Stimulated activated CD4-positive, alpha-beta T cell treated with anti-CD3 and anti-CD28 coated beads, Interleukin-2, amount 100 ng/mL, for 4 hours (primary cell): ENCODE data around the gene NBEA.
"Not testable (repeated sequence)": the region's sequence is repeated elsewhere in the genome, so short reads cannot be mapped to it uniquely, and the experiment has no call there.

ENCODE experiments used
- DNase-seq: peaks from one replicate; pipeline ENCODE4 v3.0.0-alpha.2; 2020; ENCODE audit warnings: low read depth

The NBEA gene

DNA sequence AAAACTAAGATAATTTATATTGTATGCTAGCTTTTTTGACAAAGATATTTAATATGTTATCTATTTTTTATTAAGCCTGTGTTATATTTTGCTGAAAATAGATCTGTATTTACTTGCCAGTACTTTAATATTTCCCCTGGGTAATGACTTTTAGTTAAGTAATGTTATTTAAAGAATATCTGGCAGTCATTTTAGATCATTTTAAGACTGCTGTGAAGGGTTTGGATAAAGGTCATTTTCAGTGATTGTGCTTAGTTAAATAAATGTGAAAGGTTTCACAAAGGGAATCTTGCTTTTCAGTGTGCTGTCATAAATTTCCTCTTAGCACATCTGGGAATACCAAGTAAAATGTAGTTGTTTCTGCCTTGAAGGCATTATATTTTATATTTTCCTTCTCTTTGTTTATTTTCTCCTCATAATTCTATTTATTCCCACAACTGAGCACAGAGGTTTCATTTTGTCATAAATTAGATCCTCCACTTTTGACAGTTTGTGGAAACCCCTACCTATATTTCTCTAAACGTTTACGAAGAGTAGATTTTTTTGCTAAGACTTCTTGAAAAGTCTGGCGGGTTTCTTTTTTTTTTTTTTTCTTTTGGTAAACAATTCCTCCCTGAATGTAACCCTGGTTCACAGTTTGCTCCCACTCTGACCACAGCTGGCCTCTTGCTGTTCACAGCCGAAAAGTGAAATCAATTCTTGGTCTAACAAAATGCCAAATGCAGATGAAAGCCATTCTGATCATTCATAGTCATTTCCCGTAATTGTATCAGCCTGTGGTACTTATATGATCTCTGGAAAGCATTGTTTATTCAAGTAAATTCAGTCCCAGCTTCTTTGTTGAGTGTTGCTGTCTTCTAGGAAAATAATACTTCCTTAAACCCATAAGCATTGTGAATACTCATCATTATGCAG, 446.6 kb downstream of the NBEA start:
- DNase-seq = no peak

DNA sequence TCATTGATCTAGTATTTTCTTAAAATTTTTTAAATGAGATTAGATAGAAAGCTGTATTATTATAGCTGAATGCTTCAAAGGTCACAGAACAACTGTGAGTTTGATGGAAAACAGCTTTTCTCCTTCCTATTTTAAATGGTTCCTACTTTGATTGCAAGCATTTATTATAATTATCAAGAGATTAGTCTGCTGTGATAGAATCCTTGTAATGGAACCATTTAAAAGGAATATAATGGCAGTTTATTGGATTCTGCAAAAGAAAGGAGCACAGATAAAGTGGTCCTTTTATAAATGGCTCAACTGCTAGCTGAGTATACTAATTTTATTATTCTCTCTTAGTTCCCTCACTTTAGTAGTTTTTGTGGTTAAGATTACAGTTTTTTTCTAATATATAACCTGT, 447.5 kb downstream of the NBEA start:
- DNase-seq = no peak

DNA sequence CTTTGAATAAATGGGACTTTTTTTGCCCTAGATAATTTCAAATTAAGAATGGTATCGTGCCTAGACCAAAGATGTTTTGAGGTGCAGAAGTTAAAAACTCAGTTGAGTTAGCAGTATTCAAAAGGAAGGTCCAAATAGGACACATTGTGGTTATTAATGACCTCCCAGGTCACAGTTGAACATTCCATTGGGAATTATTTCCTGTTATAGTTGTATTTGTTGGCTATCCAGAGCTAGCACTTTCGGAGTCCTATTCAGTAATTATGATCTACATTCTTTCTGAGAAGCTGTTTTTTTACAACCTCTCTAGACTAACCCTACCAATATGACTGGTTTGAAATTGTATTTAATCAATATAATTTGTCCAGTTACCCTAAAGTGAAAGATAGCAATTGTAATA, 450.7 kb downstream of the NBEA start:
- no peak for DNase-seq

DNA sequence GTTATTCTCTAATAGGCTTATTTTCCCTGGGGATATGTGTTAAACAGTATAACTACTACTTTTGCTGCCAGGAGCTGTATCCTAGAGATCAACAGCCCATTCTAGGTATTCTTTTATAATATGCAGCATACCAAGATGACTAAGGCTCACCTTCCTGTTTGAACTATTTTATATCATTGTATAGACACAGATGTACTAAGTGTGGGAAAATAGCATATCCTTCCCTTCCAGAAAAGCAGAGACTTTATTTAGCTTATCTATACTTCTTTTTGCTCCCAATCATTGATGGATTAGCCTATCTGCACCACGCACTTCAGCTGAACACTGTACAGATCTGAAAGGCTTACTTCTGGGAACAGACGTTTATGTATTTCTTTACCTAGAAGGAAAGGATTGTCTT, 451.8 kb downstream of the NBEA start:
- no peak for DNase-seq

DNA sequence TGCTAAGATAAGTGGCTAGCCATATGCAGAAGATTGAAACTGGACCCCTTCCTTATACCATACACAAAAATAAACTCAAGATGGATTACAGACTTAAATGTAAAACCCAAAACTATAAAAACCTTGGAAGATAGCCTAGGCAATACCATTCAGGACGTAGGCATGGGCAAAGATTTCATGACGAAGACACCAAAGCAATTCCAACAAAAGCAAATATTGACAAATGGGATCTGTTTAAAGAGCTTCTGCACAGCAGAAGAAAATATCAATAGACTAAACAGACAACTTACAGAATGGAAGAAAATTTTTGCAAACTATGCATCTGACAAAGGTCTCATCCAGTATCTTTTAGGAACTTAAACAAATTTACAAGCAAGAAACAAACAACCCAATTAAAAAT, 466.2 kb downstream of the NBEA start:
- not testable (repeated sequence) for DNase-seq

DNA sequence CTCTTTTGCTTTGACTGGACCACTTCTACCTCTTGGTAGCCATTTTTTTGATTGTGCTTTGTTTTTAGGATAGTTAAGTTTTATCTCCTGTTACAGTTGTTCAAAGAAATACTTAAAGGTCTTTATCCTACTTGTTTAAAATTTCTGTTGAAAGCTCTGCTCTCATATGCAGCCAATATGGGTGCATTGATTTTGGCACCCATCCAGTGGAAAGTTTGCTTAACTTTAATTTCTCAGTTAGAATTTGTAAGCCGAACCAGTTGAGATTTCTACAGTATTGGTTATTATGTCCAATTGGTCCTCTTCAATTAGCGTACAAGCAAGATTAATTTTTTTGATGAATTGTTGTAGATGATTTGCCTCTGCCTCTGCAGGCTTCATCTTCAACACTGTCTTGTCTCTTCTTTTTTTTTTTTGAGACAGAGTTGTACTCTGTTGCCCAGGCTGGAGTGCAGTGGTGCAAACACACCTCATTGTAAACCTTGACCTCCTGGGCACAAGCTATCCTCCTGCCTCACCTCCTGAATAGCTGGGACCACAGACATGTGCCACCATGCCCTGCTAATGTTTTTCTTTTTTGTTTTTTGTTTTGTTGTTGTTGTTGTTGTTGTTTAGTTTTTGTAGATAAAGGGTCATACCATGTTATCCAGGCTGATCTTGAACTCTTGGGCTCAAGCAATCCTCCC, 469.1 kb downstream of the NBEA start:
- no peak for DNase-seq

DNA sequence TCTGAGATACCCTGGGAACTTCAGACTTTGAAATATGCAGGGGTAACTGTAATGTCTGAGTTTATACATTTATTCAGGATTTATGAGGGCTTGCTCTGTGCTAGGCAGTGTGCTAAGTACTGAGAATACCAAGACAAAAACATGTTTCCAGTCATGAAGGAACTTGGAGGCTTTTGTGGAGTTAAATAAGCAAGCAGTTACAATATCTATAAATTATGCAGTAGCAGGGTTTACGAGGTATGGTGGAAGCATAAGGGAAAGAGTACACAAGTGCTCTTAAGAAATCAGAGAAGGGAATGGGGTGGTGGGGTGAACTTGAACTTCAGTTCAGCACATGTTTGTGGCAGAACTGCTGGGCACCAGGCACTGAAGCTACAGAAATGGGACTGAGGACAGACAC, 506.4 kb downstream of the NBEA start:
- DNase-seq = no peak

DNA sequence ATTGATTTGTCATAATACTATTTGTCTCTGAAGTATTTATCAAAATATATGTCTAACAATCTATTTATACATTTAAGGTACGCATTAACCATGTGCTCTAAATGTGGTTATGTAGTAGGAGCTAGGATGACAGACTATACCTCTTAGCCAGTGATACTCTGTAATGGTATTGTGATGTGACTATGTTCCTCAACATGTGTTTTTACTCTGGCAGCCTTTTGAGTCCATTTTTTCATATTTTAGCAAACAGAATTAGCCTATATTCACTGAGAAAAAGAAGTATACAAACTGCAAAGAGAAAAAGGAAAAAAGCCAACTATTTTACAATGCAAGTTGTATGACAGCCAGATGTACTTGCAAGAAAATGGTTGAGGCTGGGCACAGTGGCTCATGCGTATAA, 507.8 kb downstream of the NBEA start:
- no peak for DNase-seq

DNA sequence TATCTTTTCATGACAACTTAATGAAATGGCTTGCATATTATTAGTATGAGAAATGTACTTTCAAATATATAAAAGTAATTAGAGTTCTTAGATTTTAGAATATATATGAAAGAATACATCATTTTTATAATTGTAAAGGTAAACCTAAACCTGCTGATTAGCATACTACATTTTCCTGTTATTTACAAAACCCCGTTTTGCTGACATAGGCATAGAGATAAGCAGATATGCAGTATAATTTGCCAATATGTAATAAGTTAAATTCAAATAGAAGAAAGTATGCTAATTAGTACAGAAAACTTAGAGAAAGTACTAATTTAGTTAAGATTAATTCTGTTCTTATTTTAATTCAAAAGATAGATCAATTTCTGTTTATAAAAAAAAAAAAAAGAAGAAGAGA, 513.0 kb downstream of the NBEA start:
- DNase-seq = no peak

DNA sequence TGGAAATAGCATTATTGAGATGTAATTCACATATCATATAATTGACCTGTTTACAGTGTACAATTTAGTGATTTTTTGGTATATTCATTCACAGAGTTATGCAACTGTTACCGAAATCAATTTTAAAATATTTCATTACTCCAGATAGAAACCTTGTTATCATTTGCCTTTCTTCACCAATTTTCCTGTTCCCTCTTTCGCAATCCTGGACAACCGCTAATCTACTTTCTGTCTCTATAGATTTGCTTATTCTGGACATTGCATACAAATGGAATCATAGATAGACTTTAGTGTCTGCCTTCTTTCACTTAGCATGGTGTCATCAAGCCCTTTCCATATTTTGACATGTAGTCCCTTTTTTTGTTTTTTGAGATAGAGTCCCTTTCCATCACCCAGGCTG, 515.2 kb downstream of the NBEA start:
- no peak for DNase-seq

DNA sequence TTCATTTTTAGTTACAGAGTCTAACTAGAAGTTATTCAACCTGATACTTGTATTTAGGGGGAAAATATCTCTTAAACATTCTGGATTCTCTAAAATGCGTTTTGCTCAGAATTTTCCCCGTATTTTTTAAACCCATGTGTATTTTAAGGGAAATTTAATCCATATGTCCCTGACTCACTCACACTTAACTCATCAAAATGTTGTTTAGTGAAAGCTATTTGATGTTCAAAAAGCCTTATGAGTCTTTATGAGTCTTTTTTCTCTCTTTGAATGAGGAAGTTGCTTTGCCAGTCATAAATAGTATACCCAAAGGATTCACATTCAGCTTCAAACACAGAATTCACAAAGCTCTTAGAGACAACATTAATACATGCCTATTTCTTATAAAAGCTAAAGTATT, 518.0 kb downstream of the NBEA start:
- no peak for DNase-seq

DNA sequence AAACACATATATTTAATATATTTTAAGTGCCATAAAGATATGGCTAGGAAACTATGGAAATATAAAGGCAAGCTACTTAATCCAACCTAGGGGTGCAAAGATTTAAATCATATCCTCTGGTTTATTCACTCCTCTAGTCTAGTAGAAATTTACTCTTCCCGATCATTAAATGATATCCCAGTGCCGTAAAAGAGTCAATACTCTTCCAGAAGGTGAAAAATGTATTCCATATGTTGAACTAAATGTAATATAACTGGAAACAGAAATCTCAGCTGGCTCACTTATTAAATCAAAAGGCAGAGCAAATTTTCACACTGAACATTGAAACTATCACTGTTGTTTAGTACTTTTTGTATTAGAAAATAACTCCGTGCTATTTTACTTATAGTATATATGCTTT, 523.3 kb downstream of the NBEA start:
- no peak for DNase-seq

DNA sequence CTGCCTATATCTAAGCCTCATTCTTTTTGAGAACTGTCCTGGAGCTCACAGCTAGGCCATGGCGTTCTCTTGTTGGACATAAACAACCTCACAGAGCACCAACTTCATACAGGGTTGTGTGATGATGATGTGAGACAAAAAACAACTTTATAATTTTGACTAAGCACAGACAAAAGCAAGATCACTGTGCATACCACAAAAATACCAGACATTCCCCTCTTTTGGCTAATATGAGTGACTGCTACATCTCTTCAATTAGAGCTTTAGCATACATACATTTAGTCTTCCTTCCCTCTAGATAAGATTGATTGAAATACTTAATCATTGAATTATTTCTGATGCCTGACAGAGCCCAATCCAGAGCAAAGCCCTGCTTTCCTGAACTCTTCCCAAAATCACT, 526.1 kb downstream of the NBEA start:
- DNase-seq = no peak

DNA sequence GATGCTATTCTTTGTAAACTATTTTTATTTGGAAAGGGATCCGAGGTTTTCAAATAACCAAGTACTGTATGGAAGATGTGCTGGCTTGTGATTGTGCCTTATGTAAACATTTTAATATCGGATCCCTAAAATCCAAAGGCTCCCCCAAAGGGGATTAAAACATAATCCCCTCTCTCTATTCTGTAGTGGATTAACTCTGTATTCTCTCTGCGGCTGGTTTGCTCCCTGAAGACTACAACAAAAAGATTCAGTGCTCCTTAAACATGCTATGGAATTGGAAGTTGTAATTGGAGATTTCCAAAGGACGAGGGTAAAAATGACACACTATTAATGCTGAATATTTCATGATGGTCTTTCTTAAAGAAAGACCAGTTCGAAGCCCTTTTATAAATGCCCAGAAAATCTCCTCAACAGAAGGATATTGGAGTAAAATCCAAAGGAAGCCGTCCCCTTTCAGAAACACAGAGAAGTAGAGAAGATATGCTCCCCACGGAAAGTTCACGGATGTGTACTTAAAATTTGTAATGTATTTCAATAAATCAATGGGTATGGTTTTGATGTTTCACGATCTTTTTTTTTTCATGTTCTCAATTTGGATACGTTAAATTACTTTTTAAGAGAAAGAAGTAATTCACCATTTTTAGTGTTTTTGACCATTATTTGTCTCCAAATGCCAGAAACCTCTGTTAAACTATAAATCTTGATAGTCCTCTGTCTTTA, 527.9 kb downstream of the NBEA start:
- no peak for DNase-seq

DNA sequence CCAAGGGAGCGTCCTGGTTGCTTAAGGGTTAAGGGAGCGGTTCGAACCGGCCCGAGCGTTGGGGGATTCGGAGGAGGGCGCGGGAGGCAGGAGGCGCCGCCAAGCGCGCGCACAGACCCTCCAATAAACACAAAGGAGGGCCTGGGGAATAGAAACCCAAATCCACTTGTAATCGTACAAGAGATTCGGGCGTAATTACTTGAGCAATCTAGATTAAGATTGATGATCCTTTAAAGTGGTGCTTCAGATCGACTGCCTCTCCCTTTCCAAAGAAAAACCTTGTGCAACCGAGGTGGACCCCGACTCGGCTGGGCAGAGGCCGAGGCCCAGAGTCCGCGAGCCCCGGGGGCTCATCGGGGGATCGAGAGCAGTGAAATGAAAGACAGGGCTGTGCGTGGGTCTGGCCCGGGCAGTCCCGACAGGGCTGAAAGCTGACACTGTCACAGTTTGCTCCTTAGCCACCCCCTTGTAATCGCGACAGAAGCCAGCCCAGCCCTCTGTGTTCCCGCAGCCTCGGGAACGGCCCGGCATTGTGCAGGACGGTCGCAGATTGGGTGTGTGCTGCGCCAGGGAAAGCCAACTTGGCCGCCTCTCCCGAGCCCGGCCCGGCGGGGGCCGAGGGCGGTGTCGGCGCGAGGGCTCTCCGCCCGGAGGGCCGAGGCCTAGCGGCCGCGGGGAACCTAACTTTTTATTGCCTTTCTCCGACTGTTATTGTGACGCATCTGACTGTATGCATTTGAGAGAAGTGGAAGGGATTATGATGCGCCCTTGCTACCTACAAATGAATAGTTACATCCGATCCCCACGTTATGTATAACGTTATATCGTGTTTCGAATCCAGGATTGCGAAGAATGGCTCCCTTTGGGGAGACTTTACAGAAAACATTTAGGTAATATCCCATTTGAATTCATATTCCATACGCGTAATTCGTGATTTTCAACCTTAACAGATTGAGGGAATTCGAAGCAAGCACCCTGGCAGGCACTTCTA, 528.9 kb downstream of the NBEA start:
- DNase-seq = no peak

DNA sequence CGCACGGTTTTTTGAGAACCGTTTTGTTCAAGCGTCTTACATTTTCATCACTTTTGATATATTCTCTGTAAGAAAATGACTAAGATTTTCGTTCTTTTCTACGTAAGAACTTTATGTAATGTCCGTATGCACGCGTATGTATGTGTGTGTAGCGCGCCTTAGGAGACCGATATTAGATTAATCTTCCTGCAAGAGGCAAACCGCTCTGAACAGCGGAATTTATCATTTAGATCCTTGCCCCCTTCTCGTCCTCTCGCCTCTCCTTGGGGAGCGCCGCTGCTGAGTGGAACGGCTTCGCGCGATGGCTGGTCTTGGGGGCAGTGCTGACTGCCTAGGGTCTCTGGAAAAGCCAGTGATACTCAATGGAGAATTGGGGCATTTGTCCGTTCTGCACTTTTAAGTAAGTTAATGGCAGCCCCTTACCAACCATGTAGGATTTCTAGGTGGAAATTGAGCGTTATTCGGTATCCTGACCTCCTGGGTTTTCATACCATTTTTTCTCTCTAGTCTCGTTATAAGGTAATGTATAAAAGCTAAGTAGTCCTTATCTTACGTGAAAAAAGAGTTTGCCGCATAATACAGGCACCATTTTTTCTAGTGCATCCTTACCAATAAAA, 529.7 kb downstream of the NBEA start:
- no peak for DNase-seq

DNA sequence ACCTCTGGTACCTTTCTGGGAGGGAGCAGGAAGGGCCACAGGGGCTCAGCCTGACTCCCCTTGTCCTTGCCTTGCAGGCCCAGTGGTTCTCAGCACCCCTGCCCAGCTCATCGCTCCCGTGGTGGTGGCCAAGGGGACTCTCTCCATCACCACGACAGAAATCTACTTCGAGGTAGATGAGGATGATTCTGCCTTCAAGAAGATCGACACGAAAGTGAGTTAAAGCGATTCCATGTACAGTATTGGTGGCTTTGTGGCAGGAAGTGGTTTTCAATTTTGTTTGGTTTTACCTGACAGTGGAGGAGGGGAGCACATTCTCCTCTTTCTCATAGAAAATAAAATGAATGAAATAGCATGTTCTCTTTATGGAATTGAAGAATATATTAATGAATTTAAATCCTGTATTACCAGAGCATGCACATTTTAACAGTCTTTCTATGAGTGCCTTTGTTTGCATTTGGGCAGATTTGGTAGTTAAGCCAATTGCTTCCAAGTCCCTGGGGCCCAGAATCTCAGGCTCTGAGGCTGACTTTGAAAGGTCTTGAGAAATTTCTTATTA, 530.3 kb downstream of the NBEA start:
- no peak for DNase-seq

DNA sequence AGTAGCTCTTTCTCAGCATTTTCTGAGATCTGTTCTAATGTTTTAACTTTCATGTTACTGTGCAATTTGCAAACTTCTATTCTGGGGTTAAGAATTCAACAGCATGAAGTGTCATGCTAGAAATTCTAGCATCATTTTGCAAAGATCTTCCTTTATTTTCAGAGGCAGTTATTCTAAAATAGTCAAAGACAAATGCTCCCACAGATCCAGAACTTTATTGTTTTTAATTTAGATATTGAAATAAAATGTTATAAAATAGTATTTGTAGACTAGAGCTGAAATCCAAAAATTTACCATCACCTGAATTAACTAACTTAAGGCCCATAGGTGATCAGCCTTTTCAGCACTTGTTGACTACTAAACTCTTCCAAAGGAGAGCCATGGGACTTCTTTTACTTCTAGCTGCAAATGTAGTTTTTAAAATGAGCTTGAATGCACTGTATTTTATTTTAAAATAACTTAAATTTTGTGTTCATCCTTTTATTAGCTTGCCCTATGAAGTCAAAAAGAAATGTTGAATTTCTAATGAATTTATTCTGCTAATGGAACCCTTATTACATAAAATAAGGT, 531.2 kb downstream of the NBEA start:
- DNase-seq = no peak

DNA sequence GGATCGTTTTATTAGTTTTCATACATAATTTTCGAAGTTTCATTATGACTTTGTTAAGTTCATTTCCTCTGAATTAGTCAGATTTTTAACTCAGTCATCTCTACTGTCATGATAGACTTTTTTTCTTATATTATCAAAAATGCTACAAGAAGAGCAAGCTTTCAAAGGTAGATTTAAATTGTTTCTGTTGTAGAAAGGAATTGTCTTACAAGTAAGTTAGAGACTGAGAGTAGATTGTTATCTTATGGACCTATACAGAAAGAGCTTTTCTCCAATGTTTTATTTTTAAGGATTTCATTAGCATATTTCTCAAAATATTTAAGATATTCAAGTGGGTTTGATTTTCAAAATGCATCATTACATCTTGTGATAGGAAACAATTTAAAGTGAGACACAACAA, 531.7 kb downstream of the NBEA start:
- DNase-seq = no peak

DNA sequence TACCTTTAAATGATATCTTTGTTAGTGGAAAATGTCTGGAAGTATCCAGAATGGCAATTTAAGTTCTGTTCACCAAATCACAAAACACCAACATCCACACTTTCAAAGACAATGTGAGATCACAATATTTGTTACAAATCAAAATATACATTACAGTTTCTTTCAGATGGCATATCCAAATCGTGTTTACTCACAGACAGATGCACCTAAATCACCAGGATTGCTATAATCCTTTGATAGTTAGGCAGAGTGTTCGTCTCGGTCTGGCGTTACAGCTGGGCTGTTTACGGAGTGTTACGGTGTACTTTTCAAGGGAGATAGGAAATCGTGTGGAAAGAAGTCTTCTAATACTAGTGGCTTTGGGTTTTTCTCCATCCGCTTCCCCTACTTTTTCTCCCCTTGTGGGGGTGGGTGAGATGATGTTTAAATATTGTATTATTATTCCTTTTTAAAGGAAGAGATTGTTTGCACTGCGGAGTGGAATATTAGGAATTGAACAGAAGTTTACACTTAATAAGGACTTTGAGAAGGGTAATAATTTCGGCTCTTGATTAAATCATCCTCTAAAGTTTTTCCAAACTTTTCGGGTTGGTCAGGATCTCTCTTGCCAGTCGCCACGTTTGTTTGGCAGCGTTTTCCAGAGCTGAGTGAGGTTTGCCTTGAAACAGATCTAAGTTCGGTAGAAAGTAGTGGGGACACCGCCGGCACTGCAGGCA, 532.6 kb downstream of the NBEA start:
- DNase-seq = no peak
